ENCODE results near the gene SMCO4.

DNA sequence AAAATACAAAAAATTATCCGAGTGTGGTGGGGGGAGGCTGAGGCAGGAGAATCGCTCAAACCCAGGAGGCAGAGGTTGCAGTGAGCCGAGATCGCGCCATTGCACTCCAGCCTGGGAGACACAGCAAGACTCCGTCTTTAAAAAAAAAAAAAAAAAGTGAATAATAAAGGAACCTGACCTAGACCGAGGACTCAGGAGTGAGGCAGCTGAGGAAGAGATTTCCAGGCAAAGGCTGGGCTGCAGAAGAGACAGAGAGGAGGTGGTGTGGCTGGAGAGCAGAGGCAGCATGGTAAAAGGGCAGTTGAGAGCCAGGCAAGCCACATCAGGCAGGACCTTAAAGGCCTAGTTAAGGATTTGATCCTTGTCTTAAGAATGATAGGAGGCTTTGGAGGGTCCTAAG is 28.4 kb upstream of the SMCO4 start:
- TF ChIP-seq, protein P1, sequence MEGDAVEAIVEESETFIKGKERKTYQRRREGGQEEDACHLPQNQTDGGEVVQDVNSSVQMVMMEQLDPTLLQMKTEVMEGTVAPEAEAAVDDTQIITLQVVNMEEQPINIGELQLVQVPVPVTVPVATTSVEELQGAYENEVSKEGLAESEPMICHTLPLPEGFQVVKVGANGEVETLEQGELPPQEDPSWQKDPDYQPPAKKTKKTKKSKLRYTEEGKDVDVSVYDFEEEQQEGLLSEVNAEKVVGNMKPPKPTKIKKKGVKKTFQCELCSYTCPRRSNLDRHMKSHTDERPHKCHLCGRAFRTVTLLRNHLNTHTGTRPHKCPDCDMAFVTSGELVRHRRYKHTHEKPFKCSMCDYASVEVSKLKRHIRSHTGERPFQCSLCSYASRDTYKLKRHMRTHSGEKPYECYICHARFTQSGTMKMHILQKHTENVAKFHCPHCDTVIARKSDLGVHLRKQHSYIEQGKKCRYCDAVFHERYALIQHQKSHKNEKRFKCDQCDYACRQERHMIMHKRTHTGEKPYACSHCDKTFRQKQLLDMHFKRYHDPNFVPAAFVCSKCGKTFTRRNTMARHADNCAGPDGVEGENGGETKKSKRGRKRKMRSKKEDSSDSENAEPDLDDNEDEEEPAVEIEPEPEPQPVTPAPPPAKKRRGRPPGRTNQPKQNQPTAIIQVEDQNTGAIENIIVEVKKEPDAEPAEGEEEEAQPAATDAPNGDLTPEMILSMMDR (conservative IDR thresholded peaks at IDR 0.05; ENCODE audit: low read depth, low read length) = no peak
- no peak for TF ChIP-seq EZH2 (IDR thresholded peaks at IDR 0.05; ENCODE audit: borderline replicate concordance, low read depth, low read length, poor library complexity, severe bottlenecking)
